Stimulated activated CD4-positive, alpha-beta T cell treated with anti-CD3 and anti-CD28 coated beads, Interleukin-1b, Interleukin-23, amount 100 ng/mL, for 48 hours (primary cell): Measurements from ENCODE around the gene TRIM33.

ENCODE experiments used
- DNase-seq: peaks from one replicate; pipeline ENCODE4 v3.0.0-alpha.2; 2020

The TRIM33 gene

DNA sequence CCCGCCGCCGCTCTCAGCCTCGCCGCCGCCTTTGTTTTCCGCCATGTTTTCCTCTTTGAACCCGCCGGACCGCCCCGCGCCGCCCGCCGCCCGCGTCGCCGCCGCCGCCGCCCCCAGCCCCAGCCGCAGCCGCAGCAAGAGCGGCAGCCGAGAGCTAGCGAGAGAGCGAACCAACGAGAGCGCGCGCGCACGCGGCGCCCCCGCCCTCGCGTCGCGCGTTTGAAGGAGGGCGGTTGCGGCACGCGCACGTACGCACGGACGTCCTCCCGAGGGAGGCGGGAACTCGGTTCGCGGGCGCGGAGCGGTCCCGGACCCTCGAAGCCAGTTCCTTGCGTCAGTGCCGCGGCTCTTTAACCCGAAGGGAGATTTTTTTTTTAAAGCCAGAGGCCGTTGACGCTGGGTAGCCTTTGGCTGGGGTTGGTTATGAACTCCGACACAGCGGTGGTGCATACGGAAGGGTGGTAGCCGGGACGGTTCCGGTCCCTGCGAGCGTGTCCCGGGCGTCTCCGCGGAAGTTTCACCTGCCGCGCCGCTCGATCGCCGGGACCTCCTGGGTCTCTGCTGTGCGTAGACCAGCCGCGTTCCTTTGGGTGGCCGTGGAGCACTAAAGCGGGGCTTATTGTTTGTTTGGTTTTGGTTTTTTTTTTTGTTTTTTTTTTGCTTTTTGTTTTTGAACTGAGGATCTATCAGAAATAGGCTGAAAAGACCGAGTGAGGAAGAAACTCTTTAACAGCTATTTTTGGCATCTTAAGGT lies at the start of gene TRIM33:
TRIM33 (minus strand) TSS at position 172 of the 754 bp plus-strand sequence; CDS start at position 45, 127 bp downstream.
- peak; percentile 90 for DNase-seq

DNA sequence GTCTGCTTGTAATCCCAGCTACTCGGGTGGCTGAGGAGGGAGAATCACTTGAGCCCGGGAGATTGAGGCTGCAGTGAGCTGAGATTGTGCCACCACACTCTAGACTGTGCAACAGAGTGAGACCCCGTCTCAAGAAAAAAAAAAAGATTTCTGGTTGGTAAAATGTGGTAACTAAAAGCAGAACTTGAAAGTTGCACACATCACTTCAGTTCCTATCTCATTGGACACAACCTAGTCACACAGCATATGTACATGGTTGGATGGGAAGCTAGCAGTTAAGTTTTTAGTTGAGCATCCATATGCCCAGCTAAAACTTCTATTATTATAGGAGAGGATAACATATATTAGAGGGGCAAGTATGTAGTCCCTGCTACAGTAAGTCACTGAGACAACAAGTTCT lies 48.4 kb upstream of the TRIM33 start:
- no peak for DNase-seq

DNA sequence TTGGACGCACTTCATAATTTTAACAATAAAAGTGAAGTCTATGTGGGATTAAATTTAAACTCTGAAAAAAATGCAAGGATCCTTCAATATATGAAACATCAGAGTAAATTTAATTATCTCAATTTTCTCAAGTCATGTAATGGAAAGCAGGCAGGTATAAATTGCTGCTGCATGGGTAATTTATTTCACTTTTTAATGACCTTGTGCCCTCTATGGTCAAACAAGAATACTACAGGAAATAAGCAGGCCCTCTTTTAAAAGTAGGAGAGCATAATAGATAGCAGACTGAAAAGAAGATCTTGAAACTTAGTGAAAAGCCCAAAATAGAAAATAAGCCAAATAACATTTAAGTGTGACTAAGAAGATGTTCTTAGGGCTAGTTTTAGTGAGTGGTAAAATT lies 47.5 kb upstream of the TRIM33 start:
- DNase-seq, result no peak

DNA sequence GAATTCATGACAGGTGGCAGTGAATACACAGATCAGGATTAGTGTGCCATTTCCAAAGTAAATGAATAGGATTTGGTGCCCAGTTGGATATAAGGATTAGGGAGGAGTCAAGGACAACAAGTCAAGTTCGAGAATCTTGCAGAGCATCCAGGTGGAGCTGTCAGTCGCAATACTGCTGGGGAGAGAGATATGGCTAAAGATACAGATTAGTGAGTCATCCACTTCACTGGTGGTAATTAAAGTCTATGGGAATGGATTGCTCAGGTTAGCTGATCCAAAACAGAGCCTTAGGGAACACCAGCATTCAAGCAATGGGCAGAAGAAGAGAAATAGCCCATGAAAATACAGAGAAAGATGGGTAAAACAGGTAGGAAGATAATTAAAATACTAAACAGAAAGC lies 43.6 kb upstream of the TRIM33 start:
- no peak for DNase-seq

DNA sequence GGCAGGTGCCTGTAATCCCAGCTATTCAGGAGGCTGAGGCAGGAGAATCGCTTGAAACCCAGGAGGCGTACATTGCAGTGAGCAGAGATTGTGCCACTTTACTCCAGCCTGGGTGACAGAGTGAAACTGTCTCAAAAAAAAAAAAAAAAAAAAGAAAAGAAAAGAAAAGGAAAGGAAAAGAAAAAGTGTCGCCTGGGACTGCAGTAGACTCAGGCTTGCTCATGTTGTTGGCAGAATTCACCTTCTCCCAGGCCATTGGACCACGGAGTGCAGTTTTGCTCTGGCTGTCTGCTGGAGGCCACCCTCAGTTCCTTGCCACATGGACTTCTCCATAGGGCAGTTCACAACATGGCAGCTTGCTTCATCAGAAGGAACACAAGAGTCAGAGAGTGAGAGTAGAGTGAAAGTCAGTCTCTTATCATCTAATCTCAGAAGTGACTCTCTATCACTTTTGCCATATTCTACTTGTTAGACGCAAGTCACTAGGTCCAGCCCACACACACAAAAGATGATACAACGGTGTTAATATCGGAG lies 41.2 kb upstream of the TRIM33 start:
- DNase-seq, result no peak

DNA sequence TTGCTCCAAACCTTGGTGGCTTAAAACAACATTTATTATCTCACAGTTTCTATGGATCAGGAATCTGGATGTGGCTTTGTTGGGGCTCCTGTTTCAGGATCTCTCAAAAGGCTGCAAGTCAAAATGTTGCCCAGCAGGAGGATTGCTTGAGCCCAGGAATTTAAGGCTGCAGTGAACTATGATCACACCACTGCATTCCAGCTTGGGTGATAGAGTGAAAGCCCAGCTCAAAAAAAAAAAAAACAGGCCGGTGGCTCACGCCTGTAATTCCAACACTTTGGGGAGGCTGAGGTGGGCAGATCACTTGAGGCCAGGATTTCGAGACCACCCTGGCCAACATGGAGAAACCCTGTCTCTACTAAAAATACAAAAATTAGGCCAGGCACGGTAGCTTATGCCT lies 40.4 kb upstream of the TRIM33 start:
- DNase-seq, result no peak

DNA sequence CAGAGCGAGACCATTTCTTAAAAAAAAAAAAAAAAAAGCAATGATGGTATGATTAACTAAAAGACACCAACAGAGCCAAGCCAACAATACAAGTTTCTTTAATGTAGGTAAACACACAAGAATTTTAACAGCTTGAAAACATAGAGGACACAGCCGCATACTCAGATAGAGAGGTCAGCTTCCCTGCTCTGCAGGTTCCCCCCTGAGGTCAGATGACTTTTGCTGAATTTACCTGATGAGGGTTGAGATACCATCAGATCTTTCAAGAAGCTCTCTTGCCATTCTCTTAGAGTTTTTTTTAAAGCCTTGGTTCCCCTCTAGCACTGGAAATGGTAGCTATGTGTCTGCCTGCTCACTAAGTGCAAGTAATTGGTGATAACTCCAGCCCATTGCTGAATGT lies 39.3 kb upstream of the TRIM33 start:
- DNase-seq, result no peak

DNA sequence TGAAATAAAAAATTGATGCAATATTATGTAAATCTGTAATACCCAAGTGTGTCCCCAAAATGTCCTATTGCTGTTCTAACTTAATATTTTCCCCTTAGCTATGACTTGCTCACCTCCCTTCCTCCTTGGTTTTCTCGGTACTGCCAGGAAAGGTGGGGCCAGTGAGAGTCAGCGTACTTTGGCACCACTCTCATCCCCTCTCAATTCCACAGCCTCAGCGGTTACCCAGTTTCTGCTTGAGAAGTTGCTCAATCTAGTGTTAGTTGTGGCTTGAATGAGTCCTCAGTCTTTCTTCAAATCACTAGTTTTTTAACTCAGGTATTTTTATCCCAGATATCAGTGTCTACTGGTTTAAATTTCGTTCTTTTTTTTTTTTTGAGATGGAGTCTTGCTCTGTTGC lies 38.1 kb upstream of the TRIM33 start:
- no peak for DNase-seq

DNA sequence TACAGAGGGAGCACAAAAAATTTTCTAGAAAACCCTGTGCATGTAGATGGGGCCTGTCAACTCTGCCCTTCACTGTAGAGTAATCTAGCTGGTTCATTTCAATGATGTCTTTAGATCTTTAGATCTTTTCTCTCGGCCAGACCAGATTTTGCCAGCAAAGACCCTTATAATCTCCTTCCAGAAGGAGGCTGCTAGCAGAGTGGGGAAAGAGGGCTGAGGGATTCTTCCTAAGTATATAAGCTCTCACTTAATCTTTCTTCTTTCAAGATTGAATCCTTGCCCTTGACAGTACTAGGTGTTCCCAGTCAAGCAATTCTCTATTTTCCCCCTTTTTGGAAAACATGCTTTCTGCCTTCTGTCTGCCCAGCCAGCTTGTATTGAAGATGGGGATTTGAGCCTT lies 36.1 kb upstream of the TRIM33 start:
- no peak for DNase-seq

DNA sequence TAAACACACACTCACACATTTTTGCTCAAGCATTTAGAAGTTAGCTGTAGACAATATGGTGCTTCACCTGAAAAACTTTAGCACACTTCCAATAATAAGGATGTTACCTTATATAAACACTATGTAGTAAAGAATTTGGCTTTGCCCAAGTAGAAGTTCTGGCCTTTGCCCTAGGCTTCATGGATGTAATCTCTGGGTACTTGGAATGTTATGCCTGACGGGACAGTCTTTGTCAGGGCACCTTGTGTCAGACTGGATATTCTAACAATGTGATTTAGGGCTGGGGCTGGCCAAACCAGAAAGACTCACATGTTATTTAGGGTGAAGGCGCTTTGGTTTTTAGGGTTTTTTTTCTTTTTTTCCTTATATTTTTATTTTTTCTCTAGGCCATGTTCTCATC lies 34.8 kb upstream of the TRIM33 start:
- no peak for DNase-seq

DNA sequence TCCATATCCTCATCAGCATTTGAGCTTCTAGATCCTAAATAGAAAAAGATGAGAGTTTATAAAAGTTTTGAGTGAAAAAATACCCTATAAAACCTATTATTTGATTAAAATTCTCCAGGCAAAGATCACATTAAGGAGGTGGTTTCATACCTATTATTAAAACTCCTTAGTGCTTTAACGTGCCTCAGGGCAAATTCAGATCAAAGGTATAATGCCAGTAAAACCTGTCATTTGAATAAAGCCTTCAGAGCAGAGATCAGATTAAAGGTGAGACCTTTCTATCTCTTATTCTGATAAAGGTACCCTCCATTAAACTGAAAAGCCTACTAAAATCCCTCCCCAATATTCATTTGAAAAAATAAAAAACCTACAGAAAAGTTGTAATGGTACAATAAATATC lies 34.3 kb upstream of the TRIM33 start:
- DNase-seq, result no peak

DNA sequence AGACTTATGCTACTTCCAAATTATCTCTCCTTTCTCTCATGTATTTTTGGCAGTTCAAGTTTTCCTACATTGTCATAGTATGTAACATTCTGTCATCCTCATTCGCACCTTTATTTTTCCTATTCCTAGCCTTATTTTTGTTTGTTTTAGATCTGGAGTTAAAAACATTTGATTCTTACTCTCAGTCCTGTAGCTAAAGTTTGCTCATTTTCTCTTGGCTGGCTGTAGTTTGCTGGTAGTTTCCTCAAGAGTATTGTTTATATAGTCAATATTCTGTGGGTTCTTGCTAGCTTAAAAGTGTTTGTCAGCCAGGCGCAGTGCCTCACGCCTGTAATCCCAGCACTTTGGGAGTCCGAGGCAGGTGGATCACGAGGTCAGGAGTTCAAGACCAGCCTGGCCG lies 29.8 kb upstream of the TRIM33 start:
- DNase-seq, result no peak

DNA sequence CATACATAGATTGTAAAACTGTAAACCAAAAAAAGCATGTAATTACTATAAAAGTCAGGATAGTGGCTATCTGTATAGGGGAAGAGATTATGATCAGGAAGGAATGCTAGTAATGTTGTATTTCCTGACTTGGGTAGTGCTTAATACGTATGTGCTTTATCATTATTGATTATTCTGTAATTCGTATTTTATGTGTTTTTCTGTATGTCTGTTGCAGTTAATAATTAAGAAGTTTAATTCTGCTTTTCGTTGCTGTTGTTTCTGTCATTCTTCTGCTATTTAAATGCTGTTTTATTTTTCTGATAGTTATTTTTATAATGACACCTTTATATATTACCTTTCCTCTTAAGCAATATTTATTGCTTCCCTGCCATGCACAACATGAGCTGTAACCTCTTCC lies 29.3 kb upstream of the TRIM33 start:
- DNase-seq, result no peak

DNA sequence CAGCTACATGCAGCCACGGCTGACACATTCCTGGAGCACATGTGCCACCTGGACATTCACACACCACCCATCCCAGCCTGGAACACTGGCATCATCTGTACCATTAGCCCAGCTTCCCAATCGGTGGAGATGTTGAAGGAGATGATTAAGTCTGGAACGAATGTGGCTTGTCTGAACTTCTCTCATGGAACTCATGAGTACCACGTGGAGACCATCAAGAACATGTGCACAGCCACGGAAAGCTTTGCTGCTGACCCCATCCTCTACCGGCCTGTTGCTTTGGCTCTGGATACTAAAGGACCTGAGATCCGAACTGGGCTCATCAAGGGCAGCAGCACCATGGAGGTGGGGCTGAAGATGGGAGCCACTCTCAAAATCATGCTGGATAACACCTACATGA lies 25.0 kb upstream of the TRIM33 start:
- no peak for DNase-seq

DNA sequence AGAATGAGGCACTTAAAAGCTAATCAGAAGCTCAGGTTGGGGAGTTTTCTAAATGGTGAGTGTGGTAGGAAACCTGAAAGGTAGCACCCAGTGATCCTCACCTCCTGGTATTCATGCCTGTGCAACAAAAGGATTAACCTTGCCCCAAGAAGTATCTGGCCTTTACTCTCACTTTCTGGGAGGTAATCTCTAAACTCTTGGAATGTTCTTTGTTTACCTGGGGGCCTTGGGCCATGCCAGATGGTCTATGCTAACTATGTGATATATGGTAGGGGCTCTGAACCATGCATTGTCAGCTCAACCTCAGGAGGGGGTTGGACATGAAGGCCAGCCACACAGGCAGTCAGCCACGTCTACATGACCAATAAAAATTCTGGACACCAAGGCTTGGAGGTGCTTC lies 24.4 kb upstream of the TRIM33 start:
- DNase-seq, result no peak

DNA sequence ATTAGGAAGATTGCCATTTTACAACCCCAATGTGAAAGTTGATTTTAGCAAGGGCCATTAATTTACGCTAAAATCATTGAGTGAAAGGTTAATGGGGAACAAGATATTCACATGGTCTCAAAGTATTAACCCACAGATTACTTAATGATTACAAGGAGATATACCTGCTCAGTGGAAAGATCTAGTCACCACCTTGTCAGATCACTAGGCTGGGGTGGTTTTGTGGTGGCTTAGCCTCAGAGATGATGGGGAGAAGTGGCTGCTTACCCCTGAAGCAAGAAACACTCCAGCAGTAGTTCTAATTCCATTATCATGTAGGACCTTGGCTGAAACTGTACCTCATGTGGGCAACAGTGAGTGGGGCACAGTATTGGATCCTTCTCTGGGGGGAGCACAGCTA lies 20.1 kb upstream of the TRIM33 start:
- DNase-seq, result no peak

DNA sequence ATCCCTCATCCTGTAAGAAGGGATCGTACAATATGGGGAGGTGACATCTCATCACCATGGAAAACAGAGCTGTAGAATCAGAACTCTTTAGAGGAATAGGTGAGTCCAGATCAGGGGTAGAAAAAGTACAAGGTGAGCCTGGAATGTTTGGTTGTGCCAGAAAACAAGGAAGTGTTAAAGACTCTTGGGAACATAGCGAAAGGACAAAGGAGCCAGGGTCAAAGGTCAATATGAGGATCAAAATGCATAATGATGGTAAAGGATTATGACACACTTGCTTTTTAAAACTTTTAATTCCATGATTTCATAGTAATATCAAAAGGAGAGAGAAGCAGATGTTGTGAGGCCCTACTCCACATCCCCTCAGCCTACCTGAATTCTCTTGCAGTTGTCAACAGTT lies 19.2 kb upstream of the TRIM33 start:
- no peak for DNase-seq

DNA sequence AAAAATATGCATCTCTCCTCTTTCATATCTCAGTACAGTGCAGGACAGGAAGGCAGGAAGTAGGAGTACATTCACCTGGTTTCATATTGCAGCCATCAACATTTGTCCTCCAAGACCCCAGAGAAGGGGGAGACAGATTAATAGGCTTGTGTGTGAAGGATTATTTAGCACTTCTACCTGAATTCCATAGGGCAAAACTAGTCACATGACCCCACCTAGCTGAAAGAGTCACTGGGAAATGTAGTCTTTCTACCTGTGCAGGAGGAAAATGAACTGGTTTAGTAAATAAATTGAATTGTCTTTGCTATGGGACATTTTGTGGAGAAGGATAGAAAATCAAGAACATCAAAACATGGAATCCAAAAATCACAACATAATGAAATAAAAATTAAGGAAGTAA lies 13.9 kb upstream of the TRIM33 start:
- no peak for DNase-seq

DNA sequence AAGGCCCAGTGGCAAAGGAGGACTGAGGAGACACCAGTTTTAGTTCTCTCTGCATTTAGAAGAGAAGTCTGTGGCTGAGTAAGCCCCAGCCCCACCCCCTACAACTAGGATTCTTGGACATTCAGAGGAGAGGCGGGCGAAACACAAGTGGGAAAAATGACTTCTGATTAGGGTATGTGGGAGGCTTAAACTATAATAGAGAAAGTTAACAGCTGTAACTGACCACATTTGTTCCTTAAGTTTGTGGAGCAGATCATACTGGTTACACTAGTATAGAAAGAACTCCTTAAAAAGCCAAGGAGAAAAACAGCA lies 11.2 kb upstream of the TRIM33 start:
- no peak for DNase-seq

DNA sequence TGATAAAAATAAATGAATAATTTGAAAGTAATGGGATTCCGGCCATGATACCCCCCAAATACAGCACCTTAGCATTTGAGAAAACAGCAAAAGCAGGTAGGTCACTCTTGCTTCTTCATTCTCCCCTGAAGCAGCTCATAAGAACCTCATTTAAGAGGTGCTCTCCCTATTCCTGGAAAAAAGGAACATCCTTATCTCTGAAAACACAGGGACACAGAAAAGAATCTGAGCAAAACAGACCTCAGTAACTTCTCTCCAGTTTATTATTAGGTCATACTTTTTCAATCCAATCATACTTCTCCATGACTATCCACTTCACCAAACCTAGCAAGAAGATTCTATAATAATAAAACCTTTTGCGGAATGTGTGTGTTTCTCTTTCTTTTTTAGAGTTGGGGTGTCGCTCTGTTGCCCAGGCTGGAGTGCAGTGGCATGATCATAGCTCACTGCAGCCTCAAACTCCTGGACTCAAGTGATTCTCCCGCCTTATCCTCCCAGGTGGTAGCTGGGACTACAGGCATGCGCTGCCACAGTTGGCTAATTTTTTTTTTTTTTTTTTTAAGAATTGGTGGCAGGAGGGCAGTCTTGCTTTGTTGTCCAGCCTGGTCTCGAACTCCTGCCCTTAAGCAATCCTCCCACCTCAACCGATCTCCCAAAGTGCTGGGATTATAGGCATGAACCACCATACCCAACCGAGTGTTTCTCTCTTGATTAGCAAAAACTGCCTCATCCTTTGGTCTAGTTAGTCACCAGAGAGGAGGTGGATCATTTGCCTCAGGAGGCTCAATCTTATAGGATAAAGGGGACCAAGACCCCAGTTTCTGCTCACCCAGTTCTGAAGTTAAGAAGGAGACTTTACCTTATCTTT lies 10.6 kb upstream of the TRIM33 start:
- no peak for DNase-seq

DNA sequence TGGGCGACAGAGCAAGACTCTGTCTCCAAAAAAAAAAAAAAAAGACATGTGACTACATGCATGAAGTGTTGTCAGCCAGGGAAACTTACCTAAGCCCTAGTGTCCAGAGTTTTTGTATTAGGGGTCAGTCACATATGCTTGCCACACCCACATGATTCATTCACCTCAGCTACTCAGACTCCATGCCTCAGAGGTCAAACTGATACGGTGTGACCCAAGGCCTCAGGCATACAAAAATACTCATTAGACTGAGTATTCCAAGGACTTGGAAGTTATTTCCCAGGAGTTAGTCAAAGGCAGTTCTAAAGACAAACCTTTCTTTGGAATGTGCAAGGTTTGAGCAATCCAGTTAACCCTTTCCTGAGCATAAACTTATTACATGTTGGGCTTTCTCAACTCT lies 6.3 kb upstream of the TRIM33 start:
- DNase-seq, result no peak

DNA sequence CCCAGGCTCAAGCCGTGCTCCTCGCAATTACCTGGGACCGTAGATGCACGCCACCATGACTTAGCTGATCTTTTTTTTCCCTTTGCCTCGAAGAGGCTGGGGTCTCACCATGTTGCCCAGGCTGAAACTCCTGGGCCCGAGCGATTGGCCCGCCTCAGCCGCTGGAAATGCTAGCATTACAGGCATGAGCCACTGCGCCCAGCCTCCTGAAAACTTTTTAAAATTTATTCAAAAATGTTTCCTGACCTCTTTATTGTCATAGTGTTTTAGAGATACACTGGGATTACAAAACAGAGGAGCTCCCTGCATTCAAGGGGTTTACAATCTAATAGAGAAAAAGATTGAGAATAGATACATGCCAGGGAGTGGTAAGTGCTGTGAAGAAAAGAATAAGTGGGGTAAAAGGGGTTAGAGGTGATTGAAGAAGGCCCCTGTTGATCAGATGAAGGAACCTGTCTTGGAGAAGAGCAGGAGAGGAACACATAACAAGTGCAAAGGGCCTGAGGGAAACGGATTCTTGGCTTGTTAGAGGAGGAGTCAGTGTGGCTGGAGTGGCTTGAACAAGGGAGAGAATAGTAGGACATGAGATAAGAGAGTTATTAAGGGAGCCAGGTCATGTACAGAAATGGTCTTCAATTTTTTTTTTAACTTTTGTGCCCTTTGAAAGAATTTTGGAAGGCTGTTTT lies 1.7 kb upstream of the TRIM33 start:
- no peak for DNase-seq

DNA sequence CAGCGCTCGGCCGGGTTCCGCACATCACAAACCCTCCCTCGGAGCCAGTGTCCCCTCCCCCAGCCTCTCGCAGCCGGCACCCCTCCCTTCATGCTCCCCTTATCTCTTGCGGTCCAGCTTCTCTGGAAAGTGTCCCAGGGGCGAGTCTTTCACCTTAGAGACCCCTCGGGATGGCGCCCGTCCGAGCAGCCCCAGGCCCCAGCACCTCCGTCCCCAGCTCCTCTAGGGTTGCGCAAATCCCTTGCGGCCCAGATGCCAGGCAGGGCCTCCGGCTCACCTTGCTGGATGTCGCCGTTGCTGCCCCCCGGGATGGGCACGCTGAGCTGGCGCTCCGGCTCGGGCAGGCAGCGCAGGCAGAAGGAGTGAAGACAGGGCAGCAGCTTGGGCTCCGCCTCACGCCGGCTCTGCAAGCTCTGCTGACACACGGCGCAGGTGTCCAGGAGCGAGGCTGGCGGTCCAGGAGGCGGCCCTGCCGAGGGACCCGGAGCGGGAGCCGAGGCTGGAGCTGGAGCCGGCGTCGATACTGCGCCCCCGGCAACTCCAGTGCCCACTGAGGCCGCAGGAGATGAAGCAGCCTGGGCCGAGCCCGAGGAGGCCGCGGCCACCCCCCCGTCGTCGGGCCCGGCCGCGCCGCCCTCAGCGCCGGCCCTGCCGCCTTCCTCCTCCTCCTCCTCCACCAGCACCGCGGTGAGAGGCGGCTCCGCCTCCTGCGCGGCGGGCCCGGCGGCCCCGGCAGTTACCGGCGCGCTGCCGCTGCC lies 550 bp downstream of the TRIM33 start:
- peak; percentile 28 for DNase-seq
